ENCODE results near the gene HNF1B. TPM values are rescaled to one million over a fixed set of nuclear protein-coding genes. Genes with fewer than 3 reads are reported as not detected.

The HNF1B gene
- total RNA-seq, 1 donor from 2014 or later: not detected

- ATAC-seq (ENCODE audit: poor library complexity) (no peak), DNase-seq (no peak)
- intact Hi-C loops (cut with DNase I): no loop called here
These were observed 22.1 kb upstream of the HNF1B start for GRCh38 chr17:37766971-37767370.

GRCh38 chr17:37764383-37764782 is 19.5 kb upstream of the HNF1B start:
- no peak for DNase-seq
- intact Hi-C loops (cut with DNase I): no loop called here
- ATAC-seq (ENCODE audit: poor library complexity): no peak

GRCh38 chr17:37762666-37763065 is 17.8 kb upstream of the HNF1B start:
- DNase-seq (no peak), ATAC-seq (ENCODE audit: poor library complexity) (no peak)
- intact Hi-C loops (cut with DNase I): no loop called here

DNA sequence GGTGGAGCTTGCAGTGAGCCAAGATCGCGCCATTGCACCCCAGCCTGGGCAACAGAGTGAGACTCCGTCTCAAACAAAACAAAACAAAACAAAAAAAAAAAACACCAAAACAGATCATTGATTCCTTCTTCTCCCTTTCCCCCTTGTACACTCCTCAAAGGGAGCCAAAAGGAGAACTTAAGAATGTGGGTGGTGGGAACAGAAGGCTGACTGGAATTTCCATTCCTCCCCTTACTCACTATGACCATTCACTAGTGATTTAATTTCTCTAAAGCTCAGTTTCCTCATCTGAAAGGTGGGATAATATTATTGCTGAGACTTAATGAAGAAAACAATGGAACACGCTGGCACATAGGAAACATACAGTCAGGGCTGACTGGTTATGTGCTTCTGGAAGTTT is 17.1 kb upstream of the HNF1B start:
- DNase-seq (no peak), ATAC-seq (ENCODE audit: poor library complexity) (no peak)
- intact Hi-C loops (cut with DNase I): no loop called here

DNA sequence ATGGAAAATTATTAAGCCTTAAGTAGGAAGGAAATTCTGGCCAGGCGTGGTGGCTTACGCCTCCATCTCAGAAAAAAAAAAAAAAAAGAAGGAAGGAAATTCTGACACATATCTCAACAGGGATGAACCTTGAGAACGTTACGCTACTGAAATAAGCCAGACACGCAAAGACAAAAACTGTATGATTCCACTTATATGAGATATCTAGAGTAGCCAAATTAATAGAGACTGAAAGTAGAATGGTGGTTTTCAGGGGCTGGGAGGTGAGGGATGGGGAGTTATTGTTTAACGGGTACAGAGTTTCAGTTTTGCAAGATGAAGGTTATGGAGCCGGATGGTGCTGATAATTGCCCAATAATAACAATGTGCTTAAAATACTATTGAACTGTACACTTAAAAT is 16.2 kb upstream of the HNF1B start:
- DNase-seq (no peak), ATAC-seq (ENCODE audit: poor library complexity) (no peak)
- intact Hi-C loops (cut with DNase I): no loop called here

- DNase-seq: no peak
- intact Hi-C loops (cut with DNase I): no loop called here
- ATAC-seq (ENCODE audit: poor library complexity): no peak
These were observed 14.3 kb upstream of the HNF1B start for GRCh38 chr17:37759014-37759637.

GRCh38 chr17:37756051-37756450 is 11.2 kb upstream of the HNF1B start:
- ATAC-seq (ENCODE audit: poor library complexity) (no peak), DNase-seq (no peak)
- intact Hi-C loops (cut with DNase I): no loop called here

DNA sequence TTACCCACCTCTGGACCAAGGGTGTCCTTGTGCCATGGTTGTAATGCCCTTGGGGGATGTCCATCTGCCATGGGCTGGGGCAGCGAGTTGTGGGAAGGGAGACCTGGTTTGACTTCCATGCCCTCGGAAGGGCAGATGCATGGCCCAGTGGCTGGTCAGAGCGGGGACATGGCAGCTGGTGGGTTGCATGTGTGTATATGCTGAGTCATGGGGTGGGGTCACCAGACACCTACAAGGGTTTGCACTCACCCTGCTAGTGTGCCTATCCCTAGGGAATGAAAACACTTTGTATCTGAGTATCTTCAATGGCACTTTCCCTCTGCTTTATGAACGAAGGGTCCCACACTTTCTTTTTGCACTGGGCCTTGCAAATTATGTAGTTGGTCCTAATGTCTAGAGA is 10.6 kb upstream of the HNF1B start:
- no peak for DNase-seq
- intact Hi-C loops (cut with DNase I): no loop called here
- ATAC-seq (ENCODE audit: poor library complexity): no peak

DNA sequence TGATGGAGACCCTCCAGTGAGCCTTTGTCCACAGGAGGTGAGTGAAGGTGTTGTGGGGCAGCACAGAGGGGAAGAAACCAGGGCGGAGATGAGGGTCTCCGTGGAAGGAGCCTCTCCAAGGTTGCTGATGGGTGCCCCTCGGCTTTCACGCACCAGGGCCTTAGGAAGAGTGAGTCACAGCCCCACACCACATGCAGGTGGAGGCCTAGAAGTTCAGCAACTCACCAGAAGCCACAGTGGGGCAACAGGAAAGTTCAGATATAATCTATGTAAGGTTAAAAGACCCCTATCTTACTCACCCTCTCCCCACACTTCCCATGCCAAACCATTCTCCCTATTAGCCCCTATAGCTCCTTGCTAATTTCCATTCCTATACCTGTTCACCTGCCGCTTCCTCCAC is 9.5 kb upstream of the HNF1B start:
- ATAC-seq (ENCODE audit: poor library complexity): no peak
- DNase-seq: no peak
- intact Hi-C loops (cut with DNase I): no loop called here

DNA sequence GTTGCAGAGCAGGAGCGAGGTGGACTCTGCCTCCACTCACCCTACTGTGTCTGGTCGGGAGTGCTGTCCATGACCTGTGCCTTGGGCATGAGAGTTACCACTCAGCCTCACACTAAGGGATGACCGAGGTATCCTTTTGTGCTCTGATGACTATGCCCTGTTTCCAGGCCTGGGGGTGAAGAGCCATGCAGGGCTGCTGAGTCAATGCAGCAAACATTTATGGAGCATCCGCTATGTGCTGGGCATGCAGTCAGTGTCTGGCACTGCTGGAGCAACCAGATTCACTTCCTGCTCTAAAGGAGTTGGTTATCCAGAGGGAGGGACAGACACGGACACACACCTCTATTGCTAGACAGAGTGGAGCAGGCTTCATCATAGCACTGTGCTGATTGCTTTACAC is 7.6 kb upstream of the HNF1B start:
- DNase-seq: no peak
- no peak for ATAC-seq (ENCODE audit: poor library complexity)
- intact Hi-C loops (cut with DNase I): no loop called here

GRCh38 chr17:37750768-37751475 is 6.1 kb upstream of the HNF1B start:
- ATAC-seq (ENCODE audit: poor library complexity): no peak
- intact Hi-C loops (cut with DNase I): no loop called here
- DNase-seq: no peak

DNA sequence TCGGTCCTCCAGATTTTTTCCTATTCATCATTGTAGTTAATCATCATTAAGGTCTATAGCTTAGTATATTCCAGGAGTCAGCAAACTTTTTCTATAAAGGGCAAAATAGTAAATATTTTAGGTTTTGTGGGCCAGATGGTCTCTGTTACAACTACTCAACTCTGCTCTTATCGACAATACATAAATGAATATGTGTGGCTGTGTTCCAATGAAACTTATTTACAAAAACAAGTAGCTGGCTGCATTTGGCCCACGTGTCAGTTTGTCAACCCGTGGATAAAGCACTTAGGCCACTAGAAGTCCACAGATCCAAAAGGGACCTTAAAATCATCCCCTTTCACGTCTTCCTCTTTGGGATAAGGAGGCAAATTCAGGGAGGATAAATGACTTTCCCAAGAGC is 5.4 kb upstream of the HNF1B start:
- intact Hi-C loops (cut with DNase I): no loop called here
- ATAC-seq (ENCODE audit: poor library complexity): no peak
- no peak for DNase-seq

DNA sequence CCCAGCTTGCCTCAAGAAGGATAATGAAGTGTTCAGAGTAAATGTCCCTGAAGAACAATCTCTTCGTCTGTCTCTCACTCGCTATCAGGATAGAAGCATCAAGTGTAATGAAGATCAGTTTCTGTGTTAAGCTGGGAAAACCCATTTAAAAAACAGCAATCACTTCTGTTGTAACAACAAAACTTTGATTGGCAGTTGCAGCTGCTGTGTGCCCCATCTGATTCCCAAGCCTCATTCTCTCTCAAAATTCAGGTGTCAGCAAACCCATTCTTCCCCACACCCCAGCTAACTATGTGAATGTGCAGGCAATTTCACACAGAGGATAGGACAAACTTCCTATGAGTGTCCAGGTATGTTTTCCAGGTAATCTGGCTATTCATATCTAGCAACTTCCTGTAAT is 2.4 kb upstream of the HNF1B start:
- no peak for ATAC-seq (ENCODE audit: poor library complexity)
- intact Hi-C loops (cut with DNase I): no loop called here
- no peak for DNase-seq

GRCh38 chr17:37746617-37747016 is 1.8 kb upstream of the HNF1B start:
- no peak for ATAC-seq (ENCODE audit: poor library complexity)
- no peak for DNase-seq
- intact Hi-C loops (cut with DNase I): no loop called here

DNA sequence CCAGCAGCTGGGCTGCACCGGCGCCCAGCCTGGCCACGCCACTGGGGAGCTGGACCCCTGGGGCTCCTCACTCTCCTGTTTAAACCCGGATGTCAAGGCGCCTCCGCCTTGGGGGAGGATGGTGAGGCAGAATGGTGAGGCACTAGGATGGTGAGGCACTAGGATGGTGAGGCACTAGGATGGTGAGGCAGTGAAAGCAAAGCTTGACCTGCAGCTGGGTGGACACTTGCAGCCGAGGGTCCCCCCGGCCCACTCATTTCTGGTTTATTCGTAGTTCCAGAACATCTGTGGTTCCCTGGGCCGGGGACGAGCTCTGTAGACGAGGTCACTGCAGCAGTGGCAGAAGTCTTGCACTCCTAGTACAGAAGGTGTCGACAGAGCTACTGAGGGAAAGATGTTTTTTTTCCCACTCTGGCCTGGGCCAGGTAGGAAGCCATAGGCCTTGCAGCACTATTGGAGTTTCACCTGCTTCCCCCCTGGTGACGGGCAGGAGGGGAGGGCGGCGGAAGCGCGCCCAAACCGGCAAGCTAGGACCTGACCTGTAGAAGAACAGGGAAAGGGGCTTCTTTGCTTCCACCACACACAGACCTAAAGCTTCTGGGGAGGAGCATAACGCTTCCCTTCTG is 1.1 kb upstream of the HNF1B start:
- DNase-seq (no peak), ATAC-seq (ENCODE audit: poor library complexity) (no peak)
- intact Hi-C loops (cut with DNase I): no loop called here

- no peak for DNase-seq
- intact Hi-C loops (cut with DNase I): no loop called here
These were observed 279 bp downstream of the HNF1B start for GRCh38 chr17:37744633-37744927.

GRCh38 chr17:37743875-37744632 is 805 bp downstream of the HNF1B start:
- intact Hi-C loops (cut with DNase I): no loop called here
- no peak for DNase-seq
- ATAC-seq (ENCODE audit: poor library complexity): peak; percentile 11

More at GRCh38 chr17:37744633-37744927, 279 bp downstream of the HNF1B start:
- no peak for ATAC-seq (ENCODE audit: poor library complexity)

- ATAC-seq (ENCODE audit: poor library complexity): peak; percentile 51
These were observed 1.3 kb downstream of the HNF1B start for GRCh38 chr17:37743612-37743874.

GRCh38 chr17:37742762-37743611 is 1.9 kb downstream of the HNF1B start:
- ATAC-seq (ENCODE audit: poor library complexity) (peak; percentile 18), DNase-seq (no peak)
- intact Hi-C loops (cut with DNase I): no loop called here

More at GRCh38 chr17:37743612-37743874, 1.3 kb downstream of the HNF1B start:
- no peak for DNase-seq
- intact Hi-C loops (cut with DNase I): no loop called here
